ENCODE results near the gene MRPS10. TPM values are rescaled to one million over a fixed set of nuclear protein-coding genes. Genes with fewer than 3 reads are reported as not detected.
A peak's percentile ranks its signal among the peaks of the same experiment; 100 is the strongest.

Gene MRPS10
- total RNA-seq, 1 donor from 2014 or later = 35.7 TPM

- TF ChIP-seq CTCF (IDR thresholded peaks at IDR 0.05) = no peak
- Mint-ChIP-seq H3K27ac (no peak overlapping the region), H3K4me3 (no peak overlapping the region), H3K4me1 (peaks cover 7% of the 10 kb centered on the region), H3K36me3 (ENCODE audit: low read depth) (peaks cover 3% of the 10 kb centered on the region), H3K27me3 (no peaks in the 10 kb centered on the region), H3K9me3 (no peaks in the 10 kb centered on the region)
- POLR2A ChIA-PET = no interaction called here
- DNase-seq (no peak), ATAC-seq (ENCODE audit: low read depth) (no peak)
- intact Hi-C loops (cut with micrococcal nuclease) = no loop called here
- CTCF ChIA-PET = interaction anchor here (0.9 to 1.0 kb wide), 2 partner anchors 18 to 316 kb away, joined by 3 to 5 read pairs; no protein-coding TSS in a partner anchor
Observed at GRCh38 chr6:42232035-42232434, 14.4 kb upstream of the MRPS10 start.

- DNase-seq (no peak), ATAC-seq (ENCODE audit: low read depth) (peak; percentile 34)
- intact Hi-C loops (cut with micrococcal nuclease) = loop anchor here (1.0 kb wide), 1 partner anchor 155 kb away; no protein-coding TSS in a partner anchor
- no peak for TF ChIP-seq CTCF (IDR thresholded peaks at IDR 0.05)
- no peak overlapping the region for H3K4me3 Mint-ChIP-seq
- no peaks in the 10 kb centered on the region for H3K9me3 Mint-ChIP-seq
- peaks cover 1% of the 10 kb centered on the region for H3K4me1 Mint-ChIP-seq
- CTCF ChIA-PET = interaction anchor here (1.0 to 1.8 kb wide), 6 partner anchors 14 to 317 kb away, joined by 3 to 7 read pairs (median 4); no protein-coding TSS in a partner anchor
- H3K27ac Mint-ChIP-seq = no peak overlapping the region
- POLR2A ChIA-PET = interaction anchor here (0.7 kb wide), 1 partner anchor 683 kb away, joined by 3 read pairs; no protein-coding TSS in a partner anchor
- no peaks in the 10 kb centered on the region for H3K27me3 Mint-ChIP-seq
- H3K36me3 Mint-ChIP-seq (ENCODE audit: low read depth) = peaks cover 3% of the 10 kb centered on the region
Observed at GRCh38 chr6:42230345-42231321, 13.0 kb upstream of the MRPS10 start.

GRCh38 chr6:42229506-42230119 lies 12.0 kb upstream of the MRPS10 start:
- ChIA-PET POLR2A (no interaction called here), CTCF (interaction anchor here (1.0 to 1.8 kb wide), 6 partner anchors 13 to 318 kb away, joined by 3 to 7 read pairs (median 4); no protein-coding TSS in a partner anchor)
- DNase-seq (no peak), ATAC-seq (ENCODE audit: low read depth) (no peak)
- intact Hi-C loops (cut with micrococcal nuclease) = loop anchor here (1.0 kb wide), 1 partner anchor 154 kb away; no protein-coding TSS in a partner anchor
- no peaks in the 10 kb centered on the region for H3K27me3 Mint-ChIP-seq
- H3K9me3 Mint-ChIP-seq = no peaks in the 10 kb centered on the region
- H3K4me3 Mint-ChIP-seq = no peak overlapping the region
- H3K36me3 Mint-ChIP-seq (ENCODE audit: low read depth) = peaks cover 3% of the 10 kb centered on the region
- H3K4me1 Mint-ChIP-seq = peaks cover 5% of the 10 kb centered on the region
- TF ChIP-seq CTCF (IDR thresholded peaks at IDR 0.05) = no peak
- H3K27ac Mint-ChIP-seq = no peak overlapping the region

GRCh38 chr6:42228305-42228704 lies 10.6 kb upstream of the MRPS10 start:
- intact Hi-C loops (cut with micrococcal nuclease) = no loop called here
- CTCF ChIA-PET = no interaction called here
- Mint-ChIP-seq H3K4me1 (peaks cover 11% of the 10 kb centered on the region), H3K27me3 (no peaks in the 10 kb centered on the region), H3K9me3 (no peaks in the 10 kb centered on the region), H3K36me3 (ENCODE audit: low read depth) (peaks cover 3% of the 10 kb centered on the region), H3K4me3 (no peak overlapping the region), H3K27ac (no peak overlapping the region)
- DNase-seq (no peak), ATAC-seq (ENCODE audit: low read depth) (no peak)
- TF ChIP-seq CTCF (IDR thresholded peaks at IDR 0.05) = no peak
- POLR2A ChIA-PET = no interaction called here

All from activated B cell treated with CpG ODN at 0.5 μM for 24 hours (primary cell).